ENCODE data around the gene TRIM17.

Gene TRIM17

GRCh38 chr1:228376651-228377631, 39.7 kb downstream of the TRIM17 start:
- DNase-seq = no peak

DNA sequence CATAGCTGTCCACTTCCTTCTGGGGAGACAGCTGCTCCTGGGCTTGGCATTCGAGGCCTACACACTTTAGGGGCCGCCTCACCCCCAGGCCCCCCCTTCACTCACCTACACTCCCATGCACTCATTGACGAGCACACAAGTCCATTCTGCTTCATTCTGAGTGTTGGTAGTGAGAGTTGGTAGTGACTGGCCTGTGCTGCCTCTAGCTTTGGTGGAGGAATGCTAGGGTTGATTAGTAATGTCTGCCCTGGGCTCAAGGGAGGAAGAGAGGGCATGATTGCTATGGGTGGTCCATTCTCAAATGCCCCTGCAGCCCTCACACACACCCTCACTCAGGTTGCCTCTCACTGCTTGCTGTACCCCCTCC, 40.4 kb downstream of the TRIM17 start:
- DNase-seq = no peak

DNA sequence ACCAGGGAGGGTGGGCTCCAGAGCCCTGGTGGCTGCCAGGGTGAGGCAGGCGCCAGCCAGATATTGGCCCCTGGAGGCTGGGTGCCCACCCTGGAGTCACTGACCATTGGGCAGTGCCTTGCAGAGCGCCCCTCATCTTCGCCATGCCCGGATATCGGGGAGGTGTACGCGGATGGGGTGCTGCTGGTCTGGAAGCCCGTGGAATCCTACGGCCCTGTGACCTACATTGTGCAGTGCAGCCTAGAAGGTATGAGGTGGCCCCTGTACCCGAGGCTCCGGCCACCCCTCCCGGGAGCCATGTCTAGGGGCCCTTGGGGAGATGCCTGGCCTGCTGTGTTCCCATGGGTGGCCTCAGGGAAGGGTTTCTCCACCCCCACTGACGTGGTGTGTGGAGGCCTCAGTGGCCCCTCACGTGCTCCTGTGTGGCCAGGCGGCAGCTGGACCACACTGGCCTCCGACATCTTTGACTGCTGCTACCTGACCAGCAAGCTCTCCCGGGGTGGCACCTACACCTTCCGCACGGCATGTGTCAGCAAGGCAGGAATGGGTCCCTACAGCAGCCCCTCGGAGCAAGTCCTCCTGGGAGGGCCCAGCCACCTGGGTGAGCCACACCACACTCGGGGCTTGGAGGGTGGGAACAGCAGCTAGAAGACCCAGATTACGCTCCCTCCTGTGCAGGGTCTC, 40.9 kb downstream of the TRIM17 start:
- no peak for DNase-seq

DNA sequence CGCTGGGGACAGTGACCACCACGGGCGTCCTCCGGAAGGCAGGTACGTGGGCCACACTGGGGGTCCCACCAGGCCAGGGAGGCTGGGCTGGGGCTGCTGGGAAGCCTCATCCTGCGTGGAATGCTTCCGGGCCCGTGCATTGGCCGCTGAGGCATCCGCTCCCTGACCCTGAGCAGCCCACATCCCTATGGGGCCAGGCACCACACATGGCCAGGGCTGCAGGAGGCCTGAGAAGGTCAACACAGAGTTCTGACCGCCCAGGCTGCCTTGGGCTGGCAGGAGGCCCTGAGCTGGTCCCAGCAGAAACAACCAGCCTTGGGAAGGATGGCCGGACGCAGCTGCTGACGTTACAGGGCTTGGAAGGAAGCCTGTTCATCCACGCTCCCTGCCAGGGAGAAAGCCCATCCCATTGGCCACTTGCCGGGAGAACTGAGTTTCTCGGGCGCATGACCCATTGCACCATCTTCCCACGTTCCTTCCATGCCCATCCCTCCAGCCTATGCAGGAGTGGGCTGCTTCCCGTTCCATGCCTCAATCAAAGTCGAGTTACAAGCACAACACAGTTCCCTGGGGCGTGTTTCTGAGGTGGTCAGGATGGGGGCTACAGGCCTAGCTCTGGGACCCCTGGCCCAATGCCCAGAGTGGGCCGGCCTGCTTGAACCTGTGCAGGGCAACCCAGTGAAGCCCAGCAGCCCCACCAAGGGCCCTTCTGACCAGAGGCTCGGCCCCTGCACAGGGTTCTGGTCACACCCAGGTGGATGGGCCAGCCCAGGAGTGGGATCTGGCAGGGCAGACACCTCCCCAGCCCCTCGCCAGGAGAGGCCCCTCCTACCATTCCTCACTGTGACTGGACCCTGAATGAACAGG, 41.7 kb downstream of the TRIM17 start:
- no peak for DNase-seq

DNA sequence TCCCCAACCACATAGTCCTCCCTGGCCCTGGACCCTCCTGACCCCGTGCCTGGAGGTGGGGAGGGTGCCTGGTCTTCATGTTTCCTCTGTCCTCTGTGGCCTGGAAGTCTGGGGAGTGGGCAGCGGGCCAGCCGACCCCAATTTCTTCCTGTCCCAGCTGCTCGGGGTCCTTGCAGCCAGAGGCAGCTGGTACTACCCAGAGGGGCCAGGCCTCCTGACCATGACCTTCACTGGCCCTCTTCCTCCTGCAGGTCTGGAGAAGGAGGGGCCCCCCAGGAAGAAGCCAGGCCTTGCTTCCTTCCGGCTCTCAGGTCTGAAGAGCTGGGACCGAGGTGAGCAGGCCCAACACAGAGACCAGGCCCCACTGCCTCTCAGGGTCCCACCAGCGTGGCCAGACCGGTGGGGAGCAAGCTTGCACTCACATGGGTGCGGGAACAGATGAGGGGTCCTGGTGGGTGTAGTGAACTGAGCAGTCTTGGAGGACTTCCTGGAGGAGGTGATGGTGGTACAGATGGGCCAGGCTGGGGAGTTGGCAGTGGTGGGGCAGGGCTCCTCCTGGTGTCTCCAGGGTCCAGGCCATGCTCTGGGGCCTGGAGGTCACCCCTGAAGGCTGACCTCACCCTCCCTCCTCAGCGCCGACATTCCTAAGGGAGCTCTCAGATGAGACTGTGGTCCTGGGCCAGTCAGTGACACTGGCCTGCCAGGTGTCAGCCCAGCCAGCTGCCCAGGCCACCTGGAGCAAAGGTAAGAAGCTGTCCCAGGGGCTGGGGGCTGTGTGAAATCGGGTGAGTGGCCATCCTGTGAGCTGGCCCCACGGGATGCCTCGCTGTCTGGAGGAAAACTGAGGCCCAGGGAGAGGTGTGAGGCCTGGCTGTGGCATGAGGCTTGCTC, 42.7 kb downstream of the TRIM17 start:
- DNase-seq = no peak

DNA sequence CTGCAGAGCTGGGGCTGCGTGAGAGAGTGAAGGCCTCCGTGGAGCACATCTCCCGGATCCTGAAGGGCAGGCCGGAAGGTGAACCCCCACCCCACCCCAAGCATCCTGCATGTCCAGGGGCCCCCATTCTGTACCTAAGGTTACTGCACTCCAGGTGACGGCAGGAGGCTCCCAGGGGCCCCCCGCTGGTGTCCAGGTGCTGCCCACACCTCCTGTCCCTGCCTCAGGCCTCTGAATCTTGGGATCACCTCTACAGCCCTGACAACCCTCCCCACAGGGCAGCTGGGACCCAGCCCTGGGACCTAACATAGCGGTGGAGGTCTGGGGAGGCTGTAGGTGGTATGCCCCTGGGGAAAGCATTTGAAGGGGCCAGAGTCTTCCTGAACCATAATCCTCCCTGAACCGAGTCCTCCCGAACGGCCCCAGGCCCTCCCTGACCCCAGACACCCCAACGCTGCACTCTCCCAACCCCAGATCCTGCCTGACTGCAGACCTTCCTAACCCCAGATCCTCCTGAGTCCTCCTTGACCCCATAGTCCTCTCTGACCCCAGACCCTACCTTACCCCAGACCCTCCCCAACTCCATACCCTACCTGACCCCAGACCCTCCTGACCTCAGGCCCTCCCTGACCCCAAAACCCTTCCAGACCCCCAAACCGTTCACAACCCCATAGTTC, 43.5 kb downstream of the TRIM17 start:
- DNase-seq = no peak

DNA sequence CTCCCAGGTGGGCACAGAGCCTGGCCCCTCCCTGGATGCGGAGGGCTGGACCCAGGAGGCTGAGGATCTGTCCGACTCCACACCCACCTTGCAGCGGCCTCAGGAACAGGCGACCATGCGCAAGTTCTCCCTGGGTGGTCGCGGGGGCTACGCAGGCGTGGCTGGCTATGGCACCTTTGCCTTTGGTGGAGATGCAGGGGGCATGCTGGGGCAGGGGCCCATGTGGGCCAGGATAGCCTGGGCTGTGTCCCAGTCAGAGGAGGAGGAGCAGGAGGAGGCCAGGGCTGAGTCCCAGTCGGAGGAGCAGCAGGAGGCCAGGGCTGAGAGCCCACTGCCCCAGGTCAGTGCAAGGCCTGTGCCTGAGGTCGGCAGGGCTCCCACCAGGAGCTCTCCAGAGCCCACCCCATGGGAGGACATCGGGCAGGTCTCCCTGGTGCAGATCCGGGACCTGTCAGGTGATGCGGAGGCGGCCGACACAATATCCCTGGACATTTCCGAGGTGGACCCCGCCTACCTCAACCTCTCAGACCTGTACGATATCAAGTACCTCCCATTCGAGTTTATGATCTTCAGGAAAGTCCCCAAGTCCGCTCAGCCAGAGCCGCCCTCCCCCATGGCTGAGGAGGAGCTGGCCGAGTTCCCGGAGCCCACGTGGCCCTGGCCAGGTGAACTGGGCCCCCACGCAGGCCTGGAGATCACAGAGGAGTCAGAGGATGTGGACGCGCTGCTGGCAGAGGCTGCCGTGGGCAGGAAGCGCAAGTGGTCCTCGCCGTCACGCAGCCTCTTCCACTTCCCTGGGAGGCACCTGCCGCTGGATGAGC, 44.3 kb downstream of the TRIM17 start:
- no peak for DNase-seq

GRCh38 chr1:228371741-228372182, 44.9 kb downstream of the TRIM17 start:
- no peak for DNase-seq

DNA sequence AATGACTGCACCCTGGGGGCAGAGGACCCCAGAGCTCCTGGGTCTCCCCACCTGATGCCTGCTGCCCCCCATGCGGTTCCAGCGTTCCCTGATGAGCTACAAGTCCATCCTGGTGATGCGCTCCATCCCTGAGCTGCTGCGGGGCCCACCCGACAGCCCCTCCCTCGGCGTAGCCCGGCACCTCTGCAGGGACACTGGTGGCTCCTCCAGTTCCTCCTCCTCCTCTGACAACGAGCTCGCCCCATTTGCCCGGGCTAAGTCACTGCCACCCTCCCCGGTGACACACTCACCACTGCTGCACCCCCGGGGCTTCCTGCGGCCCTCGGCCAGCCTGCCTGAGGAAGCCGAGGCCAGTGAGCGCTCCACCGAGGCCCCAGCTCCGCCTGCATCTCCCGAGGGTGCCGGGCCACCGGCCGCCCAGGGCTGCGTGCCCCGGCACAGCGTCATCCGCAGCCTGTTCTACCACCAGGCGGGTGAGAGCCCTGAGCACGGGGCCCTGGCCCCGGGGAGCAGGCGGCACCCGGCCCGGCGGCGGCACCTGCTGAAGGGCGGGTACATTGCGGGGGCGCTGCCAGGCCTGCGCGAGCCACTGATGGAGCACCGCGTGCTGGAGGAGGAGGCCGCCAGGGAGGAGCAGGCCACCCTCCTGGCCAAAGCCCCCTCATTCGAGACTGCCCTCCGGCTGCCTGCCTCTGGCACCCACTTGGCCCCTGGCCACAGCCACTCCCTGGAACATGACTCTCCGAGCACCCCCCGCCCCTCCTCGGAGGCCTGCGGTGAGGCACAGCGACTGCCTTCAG, 45.5 kb downstream of the TRIM17 start:
- DNase-seq = no peak

GRCh38 chr1:228370439-228370940, 46.2 kb downstream of the TRIM17 start:
- DNase-seq = no peak

- DNase-seq = no peak
Observed at GRCh38 chr1:228369608-228370438, 46.8 kb downstream of the TRIM17 start.

GRCh38 chr1:228368801-228369607, 47.7 kb downstream of the TRIM17 start:
- DNase-seq = no peak

GRCh38 chr1:228367798-228368791, 48.6 kb downstream of the TRIM17 start:
- no peak for DNase-seq

DNA sequence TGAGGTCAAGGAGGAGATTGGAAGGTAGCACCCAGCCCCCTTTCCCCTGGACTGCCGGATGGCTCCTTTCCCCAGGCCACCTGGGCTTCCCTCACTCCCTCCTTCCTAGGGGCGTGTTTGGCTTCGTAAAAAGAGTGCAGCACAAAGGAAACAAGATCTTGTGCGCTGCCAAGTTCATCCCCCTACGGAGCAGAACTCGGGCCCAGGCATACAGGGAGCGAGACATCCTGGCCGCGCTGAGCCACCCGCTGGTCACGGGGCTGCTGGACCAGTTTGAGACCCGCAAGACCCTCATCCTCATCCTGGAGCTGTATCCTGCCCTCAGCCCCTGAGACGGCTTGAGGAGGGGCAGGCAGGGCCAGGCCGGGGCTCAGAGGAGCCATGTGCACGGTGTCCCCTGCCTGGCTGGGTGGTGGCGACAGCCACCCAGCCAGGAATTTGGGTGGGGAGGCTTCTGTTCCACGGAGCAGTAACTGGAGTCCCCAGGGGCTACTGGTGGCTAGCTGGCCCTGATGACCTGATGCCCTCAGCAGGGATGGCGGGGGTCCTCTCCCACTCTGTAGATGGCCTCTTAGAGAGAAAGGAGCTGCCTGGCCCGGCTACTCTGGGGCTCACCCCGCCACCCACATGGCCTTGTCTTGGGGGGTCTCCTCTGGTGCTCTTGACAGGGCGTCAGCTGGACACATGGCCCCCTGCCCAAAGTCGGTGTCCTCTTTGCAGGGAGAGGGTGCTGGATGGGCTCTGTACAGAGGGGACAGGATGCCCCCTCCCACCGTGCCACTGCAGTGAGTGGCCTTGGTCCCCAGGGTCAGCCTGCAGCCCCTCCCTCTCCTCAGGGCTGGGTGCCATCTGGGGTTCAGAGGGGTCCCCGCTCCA, 49.6 kb downstream of the TRIM17 start:
- no peak for DNase-seq
